HTERT RPE-1 (cell line): ENCODE results near the gene PKD2.
"Not testable (repeated sequence)": the region's sequence is repeated elsewhere in the genome, so short reads cannot be mapped to it uniquely, and the experiment has no call there.

Experiments
- in situ Hi-C: fragments of 300-500 bp; cut with MboI; formaldehyde crosslinking; loops from 4 replicates; pipeline ENCODE4 v1.14.3; 2020; ENCODE audit warnings: low sequenced_read_pairs

The PKD2 gene

GRCh38 chr4:87985887-87986200 is 21.6 kb upstream of the PKD2 start:
- in situ Hi-C loops, result no loop called here

- in situ Hi-C loops, result no loop called here
Observed at GRCh38 chr4:87986508-87986907, 20.9 kb upstream of the PKD2 start.

GRCh38 chr4:87989765-87990164 is 17.7 kb upstream of the PKD2 start:
- in situ Hi-C loops, result no loop called here

GRCh38 chr4:87995435-87995834 is 12.0 kb upstream of the PKD2 start:
- in situ Hi-C loops, result no loop called here

GRCh38 chr4:87999191-87999691 is 8.2 kb upstream of the PKD2 start:
- in situ Hi-C loops, result not testable (repeated sequence)

- in situ Hi-C loops, result no loop called here
Observed at GRCh38 chr4:88001871-88002270, 5.6 kb upstream of the PKD2 start.

GRCh38 chr4:88002786-88003185 is 4.6 kb upstream of the PKD2 start:
- in situ Hi-C loops, result no loop called here

GRCh38 chr4:88003261-88003660 is 4.2 kb upstream of the PKD2 start:
- in situ Hi-C loops, result no loop called here

- in situ Hi-C loops, result no loop called here
Observed at GRCh38 chr4:88005076-88005475, 2.4 kb upstream of the PKD2 start.

- in situ Hi-C loops, result no loop called here
Observed at GRCh38 chr4:88005946-88006345, 1.5 kb upstream of the PKD2 start.

- in situ Hi-C loops, result no loop called here
Observed at GRCh38 chr4:88006956-88007303, 505 bp upstream of the PKD2 start.

GRCh38 chr4:88008122-88008742 is 797 bp downstream of the PKD2 start:
- in situ Hi-C loops, result no loop called here

- in situ Hi-C loops, result no loop called here
Observed at GRCh38 chr4:88008743-88009171, 1.3 kb downstream of the PKD2 start.

GRCh38 chr4:88009871-88010270 is 2.4 kb downstream of the PKD2 start:
- in situ Hi-C loops, result no loop called here

GRCh38 chr4:88010966-88011365 is 3.5 kb downstream of the PKD2 start:
- in situ Hi-C loops, result no loop called here

GRCh38 chr4:88012647-88013046 is 5.2 kb downstream of the PKD2 start:
- in situ Hi-C loops, result no loop called here

- in situ Hi-C loops, result no loop called here
Observed at GRCh38 chr4:88014386-88014905, 7.0 kb downstream of the PKD2 start.

- in situ Hi-C loops, result no loop called here
Observed at GRCh38 chr4:88015659-88016295, 8.3 kb downstream of the PKD2 start.

GRCh38 chr4:88017516-88018297 is 10.3 kb downstream of the PKD2 start:
- in situ Hi-C loops, result no loop called here

GRCh38 chr4:88018466-88018865 is 11.0 kb downstream of the PKD2 start:
- in situ Hi-C loops, result no loop called here

GRCh38 chr4:88021824-88022223 is 14.4 kb downstream of the PKD2 start:
- in situ Hi-C loops, result no loop called here

GRCh38 chr4:88022289-88022688 is 14.9 kb downstream of the PKD2 start:
- in situ Hi-C loops, result no loop called here
